Loucy (cell line): Measurements from ENCODE around the gene DPF3.

Experiments
- H2AFZ ChIP-seq: fragments of 200-600 bp; sonication (generic); 2 replicates; pipeline ENCODE4 v1.6.0; 2016; ENCODE audit warnings: antibody characterized with exemption, mild to moderate bottlenecking, low read length, moderate library complexity
- H3F3A ChIP-seq: fragments of 200-600 bp; 2 replicates; pipeline ENCODE4 v1.6.0; 2016; ENCODE audit warnings: antibody characterized with exemption, low read depth, mild to moderate bottlenecking
- H3K27me3 ChIP-seq: fragments of 200-600 bp; sonication (generic); 2 replicates; pipeline ENCODE4 v1.6.1; 2014; ENCODE audit warnings: low read length, mild to moderate bottlenecking; ENCODE audit not compliant: insufficient read depth, poor library complexity, severe bottlenecking
- H3K36me3 ChIP-seq: fragments of 200-600 bp; sonication (generic); 2 replicates; pipeline ENCODE4 v1.6.1; 2016; ENCODE audit warnings: low read length; ENCODE audit not compliant: insufficient read depth
- H3K4me1 ChIP-seq: fragments of 200-600 bp; sonication (generic); 2 replicates; pipeline ENCODE4 v1.5.1; 2014; ENCODE audit warnings: low read length, mild to moderate bottlenecking; ENCODE audit not compliant: insufficient read depth, poor library complexity, severe bottlenecking
- H3K4me2 ChIP-seq: fragments of 200-600 bp; sonication (generic); 2 replicates; pipeline ENCODE4 v1.6.0; 2014; ENCODE audit warnings: antibody characterized with exemption, low read length, low read depth, mild to moderate bottlenecking; ENCODE audit not compliant: poor library complexity, severe bottlenecking
- H3K4me3 ChIP-seq: fragments of 200-600 bp; sonication (generic); 2 replicates; pipeline ENCODE4 v1.5.1; 2014; ENCODE audit warnings: low read length, mild to moderate bottlenecking, mixed read lengths; ENCODE audit not compliant: poor library complexity, severe bottlenecking
- H3K79me2 ChIP-seq: fragments of 200-600 bp; sonication (generic); 2 replicates; pipeline ENCODE4 v1.6.1; 2014; ENCODE audit warnings: low read length; ENCODE audit not compliant: insufficient read depth
- H3K9ac ChIP-seq: fragments of 200-600 bp; sonication (generic); 2 replicates; pipeline ENCODE4 v1.6.0; 2014; ENCODE audit warnings: mild to moderate bottlenecking, low read depth, low read length, moderate library complexity; ENCODE audit not compliant: poor library complexity, severe bottlenecking
- H3K9me2 ChIP-seq: fragments of 200-600 bp; sonication (generic); replicated peaks from 2 replicates; pipeline ENCODE4 v1.6.1; 2016; ENCODE audit warnings: low read depth, low read length, mixed read lengths
- H3K9me3 ChIP-seq: fragments of 200-600 bp; sonication (generic); 2 replicates; pipeline ENCODE4 v1.6.1; 2014; ENCODE audit warnings: mild to moderate bottlenecking, antibody characterized with exemption, low read length, low read depth; ENCODE audit not compliant: insufficient read depth
- H4K20me1 ChIP-seq: fragments of 200-600 bp; sonication (generic); 2 replicates; pipeline ENCODE4 v1.6.0; 2014; ENCODE audit warnings: antibody characterized with exemption, low read length, mild to moderate bottlenecking; ENCODE audit not compliant: insufficient read depth, poor library complexity, severe bottlenecking
- CTCF ChIP-seq: fragments of 200-600 bp; sonication (generic); conservative IDR thresholded peaks from 2 replicates; pipeline ENCODE4 v1.5.1; 2014; ENCODE audit warnings: mild to moderate bottlenecking, antibody characterized with exemption, low read length
- EZH2phosphoT487 ChIP-seq: fragments of 200-600 bp; IDR thresholded peaks from 2 replicates; pipeline ENCODE4 v1.6.1; 2018; ENCODE audit warnings: antibody characterized with exemption, mild to moderate bottlenecking, moderate library complexity, borderline replicate concordance

The DPF3 gene

DNA sequence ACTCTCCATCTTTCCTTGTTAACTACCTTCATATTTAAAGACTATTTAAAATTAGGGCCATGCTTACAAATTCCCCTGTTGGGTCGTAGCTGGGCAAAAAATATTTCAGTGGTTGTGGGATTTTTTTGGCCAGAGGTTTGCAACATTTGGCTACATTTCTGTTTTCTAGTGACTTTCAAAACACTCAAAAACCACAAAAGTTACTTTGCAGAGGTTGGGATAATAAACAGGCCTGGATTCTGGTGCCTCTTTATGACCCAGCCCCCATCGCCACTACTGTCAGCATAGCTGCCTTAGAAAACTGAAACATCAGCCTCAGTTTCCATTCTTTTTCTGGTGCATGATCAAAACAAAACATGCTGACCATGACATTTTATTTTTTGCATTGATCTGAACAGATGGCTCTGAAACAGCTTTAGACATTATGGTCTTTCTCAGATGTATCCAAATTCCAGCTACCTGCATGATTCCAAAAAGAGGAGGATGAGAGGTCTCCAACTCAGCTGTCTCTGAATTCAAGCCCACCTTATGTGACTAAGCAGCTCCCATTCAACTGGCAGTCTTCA lies 5.2 kb downstream of the DPF3 start:
- H3K27me3 ChIP-seq: no peaks in the 10 kb centered on the region
- H2AFZ ChIP-seq: no peak overlapping the region
- H3K9me2 ChIP-seq: no peaks in the 10 kb centered on the region
- peaks cover 89% of the 10 kb centered on the region for H4K20me1 ChIP-seq
- TF ChIP-seq CTCF (no peak), EZH2phosphoT487 (no peak)
- peaks cover 5% of the 10 kb centered on the region; the same call in 1 of the 2 replicates for H3K36me3 ChIP-seq
- peak overlapping the region; percentile 90 for H3K4me2 ChIP-seq
- H3F3A ChIP-seq: no peaks in the 10 kb centered on the region; the same call in 1 of the 2 replicates
- H3K4me1 ChIP-seq: peaks cover 54% of the 10 kb centered on the region
- no peaks in the 10 kb centered on the region for H3K9me3 ChIP-seq
- H3K79me2 ChIP-seq: peaks cover 99% of the 10 kb centered on the region
- H3K9ac ChIP-seq: peak overlapping the region; percentile 82
- H3K4me3 ChIP-seq: peak overlapping the region; percentile 94

DNA sequence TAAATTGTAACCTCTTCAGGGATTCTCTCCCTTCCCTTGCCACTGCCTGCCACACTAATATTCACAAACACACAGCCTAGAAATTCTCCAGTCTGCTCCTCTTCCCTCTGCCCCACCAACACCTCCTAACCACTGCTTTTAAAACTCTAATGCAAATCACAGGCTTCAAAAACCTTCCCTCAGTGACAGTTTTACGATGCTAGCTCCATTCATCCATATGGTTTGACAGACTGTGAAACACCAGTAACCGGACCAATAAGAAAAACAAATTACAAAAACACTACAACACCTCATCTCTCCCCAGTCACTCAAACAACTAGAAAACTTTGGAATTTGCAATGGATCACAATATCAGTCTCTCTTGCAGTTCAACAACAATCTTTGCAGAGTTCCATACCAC lies 5.7 kb downstream of the DPF3 start:
- no peaks in the 10 kb centered on the region for H3K9me3 ChIP-seq
- H3K27me3 ChIP-seq: no peaks in the 10 kb centered on the region
- peak overlapping the region; percentile 94 for H3K4me3 ChIP-seq
- peak overlapping the region; percentile 17 for H3K9ac ChIP-seq
- H4K20me1 ChIP-seq: peaks cover 90% of the 10 kb centered on the region
- H3K79me2 ChIP-seq: peaks cover 99% of the 10 kb centered on the region
- no peak overlapping the region for H2AFZ ChIP-seq
- peak overlapping the region; percentile 90 for H3K4me2 ChIP-seq
- H3K4me1 ChIP-seq: peaks cover 59% of the 10 kb centered on the region
- no peaks in the 10 kb centered on the region; the same call in 1 of the 2 replicates for H3F3A ChIP-seq
- peaks cover 5% of the 10 kb centered on the region; the same call in 1 of the 2 replicates for H3K36me3 ChIP-seq
- no peaks in the 10 kb centered on the region for H3K9me2 ChIP-seq
- TF ChIP-seq CTCF: no peak
- TF ChIP-seq EZH2phosphoT487: no peak

- no peak for TF ChIP-seq EZH2phosphoT487
- TF ChIP-seq CTCF: no peak
These were observed 6.4 kb downstream of the DPF3 start for GRCh38 chr14:72887514-72887913.

More at GRCh38 chr14:72887514-72887913, 6.4 kb downstream of the DPF3 start:
- H3K4me1 ChIP-seq: peaks cover 60% of the 10 kb centered on the region
- peaks cover 11% of the 10 kb centered on the region; the same call in 1 of the 2 replicates for H3K36me3 ChIP-seq
- no peaks in the 10 kb centered on the region for H3K27me3 ChIP-seq
- no peaks in the 10 kb centered on the region for H3K9me2 ChIP-seq
- no peaks in the 10 kb centered on the region; the same call in 1 of the 2 replicates for H3F3A ChIP-seq
- H3K9me3 ChIP-seq: no peaks in the 10 kb centered on the region
- H3K9ac ChIP-seq: peak overlapping the region; percentile 17
- H4K20me1 ChIP-seq: peaks cover 90% of the 10 kb centered on the region
- no peak overlapping the region for H2AFZ ChIP-seq
- peaks cover 99% of the 10 kb centered on the region for H3K79me2 ChIP-seq
- peak overlapping the region; percentile 94 for H3K4me3 ChIP-seq
- H3K4me2 ChIP-seq: peak overlapping the region; percentile 90
